ENCODE data around the gene DHX35.

DNA sequence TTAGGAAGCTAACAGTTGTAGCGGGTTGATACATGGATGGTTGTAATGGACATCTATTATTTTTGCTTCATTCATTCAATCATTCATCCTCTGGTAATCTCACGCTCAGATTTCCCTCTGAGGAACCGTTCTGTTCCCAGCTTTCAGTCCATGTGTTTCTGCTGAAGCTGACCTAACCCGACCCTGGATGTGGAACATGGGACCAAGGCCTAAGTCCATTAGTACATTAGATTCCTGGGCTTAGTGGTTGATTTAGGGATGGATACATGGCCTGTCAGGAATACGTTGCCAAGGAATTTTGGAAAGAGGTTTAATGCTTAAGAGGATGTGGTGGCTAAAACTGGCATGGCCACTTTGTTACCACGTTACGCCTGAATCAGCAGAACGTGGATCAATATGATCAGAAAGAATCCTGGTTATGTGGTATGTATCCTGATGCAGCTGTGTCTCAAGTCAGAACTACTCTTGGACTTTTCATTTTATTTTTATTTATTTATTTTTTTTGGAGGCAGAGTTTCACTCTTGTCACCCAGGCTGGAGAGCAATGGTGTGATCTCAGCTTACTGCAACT is 4.1 kb upstream of the DHX35 start:
- TF ChIP-seq, protein P1, sequence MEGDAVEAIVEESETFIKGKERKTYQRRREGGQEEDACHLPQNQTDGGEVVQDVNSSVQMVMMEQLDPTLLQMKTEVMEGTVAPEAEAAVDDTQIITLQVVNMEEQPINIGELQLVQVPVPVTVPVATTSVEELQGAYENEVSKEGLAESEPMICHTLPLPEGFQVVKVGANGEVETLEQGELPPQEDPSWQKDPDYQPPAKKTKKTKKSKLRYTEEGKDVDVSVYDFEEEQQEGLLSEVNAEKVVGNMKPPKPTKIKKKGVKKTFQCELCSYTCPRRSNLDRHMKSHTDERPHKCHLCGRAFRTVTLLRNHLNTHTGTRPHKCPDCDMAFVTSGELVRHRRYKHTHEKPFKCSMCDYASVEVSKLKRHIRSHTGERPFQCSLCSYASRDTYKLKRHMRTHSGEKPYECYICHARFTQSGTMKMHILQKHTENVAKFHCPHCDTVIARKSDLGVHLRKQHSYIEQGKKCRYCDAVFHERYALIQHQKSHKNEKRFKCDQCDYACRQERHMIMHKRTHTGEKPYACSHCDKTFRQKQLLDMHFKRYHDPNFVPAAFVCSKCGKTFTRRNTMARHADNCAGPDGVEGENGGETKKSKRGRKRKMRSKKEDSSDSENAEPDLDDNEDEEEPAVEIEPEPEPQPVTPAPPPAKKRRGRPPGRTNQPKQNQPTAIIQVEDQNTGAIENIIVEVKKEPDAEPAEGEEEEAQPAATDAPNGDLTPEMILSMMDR (IDR thresholded peaks at IDR 0.05) = no peak
- TF ChIP-seq SIN3A (IDR thresholded peaks at IDR 0.05; ENCODE audit: borderline replicate concordance, insufficient read depth, low read depth, low read length) = no peak

Measured in Panc1 (cell line).